ENCODE results near the gene MEA1. TPM values are rescaled to one million over a fixed set of nuclear protein-coding genes. Genes with fewer than 3 reads are reported as not detected.

MEA1 gene
- total RNA-seq, 2 experiments from 2014 or later: 67.9 to 70.7 TPM

DNA sequence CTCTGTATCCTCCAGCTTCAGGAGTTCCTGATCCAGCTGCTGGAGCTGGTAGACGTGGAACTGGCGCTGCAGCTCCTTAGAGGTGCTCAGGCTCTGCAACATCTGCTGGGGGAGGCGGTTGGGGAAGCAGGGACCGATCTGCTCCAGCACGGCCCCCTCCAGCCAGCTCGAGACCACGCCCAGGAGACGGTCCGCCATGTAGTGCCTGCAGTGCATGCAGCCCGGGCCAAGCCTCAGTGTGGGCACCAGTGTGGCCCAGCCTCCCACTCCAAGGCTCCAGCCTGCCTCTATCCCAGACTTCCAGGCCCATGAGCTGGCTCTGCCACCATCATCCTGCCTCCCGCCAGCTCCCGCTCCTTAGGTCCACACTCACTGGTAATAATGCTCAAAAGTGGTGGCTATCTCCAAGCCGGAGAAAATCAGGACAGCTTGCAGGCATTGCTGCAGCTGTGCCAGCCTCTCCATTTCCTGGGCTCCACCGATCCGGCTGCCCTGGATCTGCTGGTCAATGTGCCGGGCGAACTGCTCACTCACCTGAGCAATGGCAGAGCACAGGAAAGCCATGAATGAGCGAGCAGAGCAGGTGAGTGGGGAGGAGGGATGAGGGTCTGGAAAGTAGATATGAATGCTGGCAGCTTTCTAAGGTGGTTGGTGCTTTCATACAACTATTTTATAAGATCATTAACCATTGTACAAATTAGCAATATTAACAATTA, 27.0 kb upstream of the MEA1 start:
- H3K27ac ChIP-seq (ENCODE audit: low read depth, low read length, poor library complexity, severe bottlenecking): no peak overlapping the region
- ChIA-PET POLR2A (interaction anchor here (0.7 kb wide), 1 partner anchor 56 kb away, joined by 3 read pairs; the partner anchor contains the start of gene PPP2R5D), CTCF (ENCODE audit: unreplicated experiment) (interaction anchor here (1.3 kb wide), 1 partner anchor 27 kb away, joined by 3 read pairs; the partner anchor contains the start of genes KLHDC3 and MEA1)
- no peak overlapping the region for H3K4me3 ChIP-seq (ENCODE audit: low read depth, low read length, poor library complexity, severe bottlenecking)
- peaks cover 42% of the 10 kb centered on the region for H3K36me3 ChIP-seq (ENCODE audit: insufficient read depth, low read length)
- DNase-seq (ENCODE audit: low spot score): no peak
- H3K9me3 ChIP-seq (ENCODE audit: low read length): no peaks in the 10 kb centered on the region
- intact Hi-C loops (cut with micrococcal nuclease; ENCODE audit: unreplicated experiment): no loop called here
- H4K20me1 ChIP-seq (ENCODE audit: insufficient read depth, low read length): no peaks in the 10 kb centered on the region
- BruUV-seq (replicated peaks): no TSS peak
- TF ChIP-seq, protein P1, sequence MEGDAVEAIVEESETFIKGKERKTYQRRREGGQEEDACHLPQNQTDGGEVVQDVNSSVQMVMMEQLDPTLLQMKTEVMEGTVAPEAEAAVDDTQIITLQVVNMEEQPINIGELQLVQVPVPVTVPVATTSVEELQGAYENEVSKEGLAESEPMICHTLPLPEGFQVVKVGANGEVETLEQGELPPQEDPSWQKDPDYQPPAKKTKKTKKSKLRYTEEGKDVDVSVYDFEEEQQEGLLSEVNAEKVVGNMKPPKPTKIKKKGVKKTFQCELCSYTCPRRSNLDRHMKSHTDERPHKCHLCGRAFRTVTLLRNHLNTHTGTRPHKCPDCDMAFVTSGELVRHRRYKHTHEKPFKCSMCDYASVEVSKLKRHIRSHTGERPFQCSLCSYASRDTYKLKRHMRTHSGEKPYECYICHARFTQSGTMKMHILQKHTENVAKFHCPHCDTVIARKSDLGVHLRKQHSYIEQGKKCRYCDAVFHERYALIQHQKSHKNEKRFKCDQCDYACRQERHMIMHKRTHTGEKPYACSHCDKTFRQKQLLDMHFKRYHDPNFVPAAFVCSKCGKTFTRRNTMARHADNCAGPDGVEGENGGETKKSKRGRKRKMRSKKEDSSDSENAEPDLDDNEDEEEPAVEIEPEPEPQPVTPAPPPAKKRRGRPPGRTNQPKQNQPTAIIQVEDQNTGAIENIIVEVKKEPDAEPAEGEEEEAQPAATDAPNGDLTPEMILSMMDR (conservative IDR thresholded peaks at IDR 0.05; ENCODE audit: low read length): no peak
- TF ChIP-seq EZH2phosphoT487 (IDR thresholded peaks at IDR 0.05; ENCODE audit: borderline replicate concordance, low read depth, low read length): no peak
- H2AFZ ChIP-seq (ENCODE audit: low read length): no peak overlapping the region
- no peaks in the 10 kb centered on the region for H3K79me2 ChIP-seq (ENCODE audit: insufficient read depth, low read depth, low read length)
- H3K9me2 ChIP-seq (ENCODE audit: insufficient read depth, low read length): no peaks in the 10 kb centered on the region
- H3K4me2 ChIP-seq (ENCODE audit: low read length): no peak overlapping the region
- H3K4me1 ChIP-seq (ENCODE audit: insufficient read depth, low read length, poor library complexity, severe bottlenecking): no peaks in the 10 kb centered on the region

DNA sequence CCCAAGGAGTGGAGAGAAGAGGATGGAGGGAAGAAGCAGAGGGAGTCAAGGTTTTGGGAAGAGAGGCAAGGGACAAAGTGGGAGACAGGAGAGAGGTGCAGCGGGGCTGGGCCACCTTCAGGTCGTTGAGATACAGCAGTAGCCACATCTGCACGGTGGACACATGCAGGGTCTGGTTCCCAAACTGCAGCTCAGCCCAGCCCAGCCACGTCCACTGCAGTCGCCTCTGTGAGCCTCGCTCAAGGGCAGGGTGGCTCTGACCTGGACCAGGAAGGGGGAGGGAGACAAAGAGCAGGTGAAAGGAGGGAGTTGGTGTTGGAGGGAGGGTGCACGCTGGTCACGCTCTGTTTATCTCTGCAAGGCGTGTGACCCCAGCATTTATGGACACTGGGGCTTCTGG, 25.0 kb upstream of the MEA1 start:
- Histone ChIP-seq H2AFZ (ENCODE audit: low read length) (no peak overlapping the region), H3K4me2 (ENCODE audit: low read length) (no peak overlapping the region), H3K9me3 (ENCODE audit: low read length) (no peaks in the 10 kb centered on the region), H3K27ac (ENCODE audit: low read depth, low read length, poor library complexity, severe bottlenecking) (no peak overlapping the region), H3K36me3 (ENCODE audit: insufficient read depth, low read length) (peaks cover 47% of the 10 kb centered on the region), H3K4me1 (ENCODE audit: insufficient read depth, low read length, poor library complexity, severe bottlenecking) (no peaks in the 10 kb centered on the region), H3K4me3 (ENCODE audit: low read depth, low read length, poor library complexity, severe bottlenecking) (no peak overlapping the region), H3K79me2 (ENCODE audit: insufficient read depth, low read depth, low read length) (no peaks in the 10 kb centered on the region), H3K9me2 (ENCODE audit: insufficient read depth, low read length) (no peaks in the 10 kb centered on the region), H4K20me1 (ENCODE audit: insufficient read depth, low read length) (no peaks in the 10 kb centered on the region)
- no TSS peak for BruUV-seq (replicated peaks)
- intact Hi-C loops (cut with micrococcal nuclease; ENCODE audit: unreplicated experiment): no loop called here
- no peak for TF ChIP-seq EZH2phosphoT487 (IDR thresholded peaks at IDR 0.05; ENCODE audit: borderline replicate concordance, low read depth, low read length)
- TF ChIP-seq, protein P1 (conservative IDR thresholded peaks at IDR 0.05; ENCODE audit: low read length): no peak
- CTCF ChIA-PET (ENCODE audit: unreplicated experiment): no interaction called here
- POLR2A ChIA-PET: interaction anchor here (0.9 kb wide), 1 partner anchor 15 kb away, joined by 3 read pairs; the partner anchor contains the start of gene CUL7
- no peak for DNase-seq (ENCODE audit: low spot score)

DNA sequence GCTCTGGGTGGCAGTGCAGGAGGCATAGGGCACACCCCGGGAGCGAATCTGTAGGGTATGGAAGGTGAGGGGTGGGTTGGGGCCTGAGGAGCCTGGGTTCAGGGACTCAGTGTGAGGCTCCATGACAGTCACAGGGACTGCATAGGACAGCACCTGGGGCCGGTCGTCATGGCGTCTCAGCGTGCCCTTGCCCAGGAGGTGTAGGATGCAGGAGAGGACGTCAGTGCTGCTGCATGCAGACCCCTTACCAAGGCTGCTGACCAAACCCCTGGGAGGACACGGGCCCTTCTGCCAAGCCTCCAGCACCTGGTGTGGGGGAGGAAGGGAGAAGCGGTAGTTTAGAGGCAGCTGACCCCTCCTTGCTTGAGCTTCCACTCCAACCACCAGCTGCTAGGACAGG, 24.0 kb upstream of the MEA1 start:
- Histone ChIP-seq H3K4me2 (ENCODE audit: low read length) (no peak overlapping the region), H3K4me3 (ENCODE audit: low read depth, low read length, poor library complexity, severe bottlenecking) (no peak overlapping the region), H3K9me2 (ENCODE audit: insufficient read depth, low read length) (no peaks in the 10 kb centered on the region), H3K4me1 (ENCODE audit: insufficient read depth, low read length, poor library complexity, severe bottlenecking) (no peaks in the 10 kb centered on the region), H3K79me2 (ENCODE audit: insufficient read depth, low read depth, low read length) (no peaks in the 10 kb centered on the region), H3K27ac (ENCODE audit: low read depth, low read length, poor library complexity, severe bottlenecking) (no peak overlapping the region), H3K9me3 (ENCODE audit: low read length) (no peaks in the 10 kb centered on the region), H3K36me3 (ENCODE audit: insufficient read depth, low read length) (peaks cover 56% of the 10 kb centered on the region), H4K20me1 (ENCODE audit: insufficient read depth, low read length) (no peaks in the 10 kb centered on the region), H2AFZ (ENCODE audit: low read length) (no peak overlapping the region)
- POLR2A ChIA-PET: no interaction called here
- BruUV-seq (replicated peaks): TSS peak; percentile 58
- CTCF ChIA-PET (ENCODE audit: unreplicated experiment): no interaction called here
- intact Hi-C loops (cut with micrococcal nuclease; ENCODE audit: unreplicated experiment): no loop called here
- no peak for DNase-seq (ENCODE audit: low spot score)
- TF ChIP-seq EZH2phosphoT487 (IDR thresholded peaks at IDR 0.05; ENCODE audit: borderline replicate concordance, low read depth, low read length): no peak
- TF ChIP-seq, protein P1 (conservative IDR thresholded peaks at IDR 0.05; ENCODE audit: low read length): no peak

Data from OCI-LY7 (cell line).